Activated naive CD4-positive, alpha-beta T cell treated with anti-CD3 and anti-CD28 coated beads, Interleukin-2, amount 50 U/mL, for 16 hours (primary cell): Measurements from ENCODE around the gene PRKCE.

Experiments used
- DNase-seq: peaks from one replicate; pipeline ENCODE4 v3.0.0-alpha.2; 2020

PRKCE gene

GRCh38 chr2:45729753-45730512, 78.5 kb downstream of the PRKCE start:
- DNase-seq: no peak

GRCh38 chr2:45731141-45731540, 79.7 kb downstream of the PRKCE start:
- DNase-seq: no peak

- no peak for DNase-seq
These were observed 81.0 kb downstream of the PRKCE start for GRCh38 chr2:45732436-45732835.

- no peak for DNase-seq
These were observed 81.5 kb downstream of the PRKCE start for GRCh38 chr2:45732946-45733345.

- DNase-seq: no peak
These were observed 82.9 kb downstream of the PRKCE start for GRCh38 chr2:45734336-45734735.

- DNase-seq: no peak
These were observed 83.5 kb downstream of the PRKCE start for GRCh38 chr2:45734952-45735351.

GRCh38 chr2:45736757-45737704, 85.6 kb downstream of the PRKCE start:
- DNase-seq: no peak

GRCh38 chr2:45739796-45740485, 88.5 kb downstream of the PRKCE start:
- DNase-seq: no peak

GRCh38 chr2:45741161-45741850, 89.8 kb downstream of the PRKCE start:
- no peak for DNase-seq

- no peak for DNase-seq
These were observed 92.3 kb downstream of the PRKCE start for GRCh38 chr2:45743531-45744396.

GRCh38 chr2:45745231-45745630, 93.8 kb downstream of the PRKCE start:
- DNase-seq: no peak

- no peak for DNase-seq
These were observed 95.4 kb downstream of the PRKCE start for GRCh38 chr2:45746888-45747287.

- no peak for DNase-seq
These were observed 95.9 kb downstream of the PRKCE start for GRCh38 chr2:45747363-45747762.

- no peak for DNase-seq
These were observed 96.8 kb downstream of the PRKCE start for GRCh38 chr2:45748239-45748638.

GRCh38 chr2:45750001-45750400, 98.5 kb downstream of the PRKCE start:
- no peak for DNase-seq

- no peak for DNase-seq
These were observed 99.0 kb downstream of the PRKCE start for GRCh38 chr2:45750484-45750883.

- no peak for DNase-seq
These were observed 101.9 kb downstream of the PRKCE start for GRCh38 chr2:45753381-45753780.

- DNase-seq: no peak
These were observed 102.9 kb downstream of the PRKCE start for GRCh38 chr2:45754131-45755010.

- DNase-seq: no peak
These were observed 104.3 kb downstream of the PRKCE start for GRCh38 chr2:45755585-45756335.

GRCh38 chr2:45758018-45758417, 106.5 kb downstream of the PRKCE start:
- no peak for DNase-seq
